Panc1 (cell line): ENCODE data around the gene RPL19.

Source experiments
- CTCF ChIP-seq: fragments of 450-650 bp; IDR thresholded peaks from 2 replicates; pipeline ENCODE4 v1.5.1; 2017; ENCODE audit warnings: mild to moderate bottlenecking
- POLR2AphosphoS5 ChIP-seq: IDR thresholded peaks from 2 replicates; pipeline ENCODE4 v1.6.1; 2012; ENCODE audit warnings: mild to moderate bottlenecking, low read depth, low read length, moderate library complexity
- SIN3A ChIP-seq: IDR thresholded peaks from 2 replicates; pipeline ENCODE4 v1.6.1; 2012; ENCODE audit warnings: low read depth, mild to moderate bottlenecking, low read length, moderate library complexity, borderline replicate concordance; ENCODE audit not compliant: insufficient read depth

- TF ChIP-seq CTCF (no peak), SIN3A (no peak), POLR2AphosphoS5 (peak; percentile 40; the same call in 1 of the 2 replicates)
These were observed 951 bp downstream of the RPL19 start for GRCh38 chr17:39200957-39201510.
